Activated CD8-positive, alpha-beta memory T cell treated with anti-CD3 and anti-CD28 coated beads, Interleukin-2, amount 50 U/mL, for 1 hour (primary cell): Measurements from ENCODE around the gene PLCD1.
"Not testable (repeated sequence)": the region's sequence is repeated elsewhere in the genome, so short reads cannot be mapped to it uniquely, and the experiment has no call there.

ENCODE experiments used
- DNase-seq: peaks from one replicate; pipeline ENCODE4 v3.0.0-alpha.2; 2020; ENCODE audit errors: extremely low read depth

The PLCD1 gene

DNA sequence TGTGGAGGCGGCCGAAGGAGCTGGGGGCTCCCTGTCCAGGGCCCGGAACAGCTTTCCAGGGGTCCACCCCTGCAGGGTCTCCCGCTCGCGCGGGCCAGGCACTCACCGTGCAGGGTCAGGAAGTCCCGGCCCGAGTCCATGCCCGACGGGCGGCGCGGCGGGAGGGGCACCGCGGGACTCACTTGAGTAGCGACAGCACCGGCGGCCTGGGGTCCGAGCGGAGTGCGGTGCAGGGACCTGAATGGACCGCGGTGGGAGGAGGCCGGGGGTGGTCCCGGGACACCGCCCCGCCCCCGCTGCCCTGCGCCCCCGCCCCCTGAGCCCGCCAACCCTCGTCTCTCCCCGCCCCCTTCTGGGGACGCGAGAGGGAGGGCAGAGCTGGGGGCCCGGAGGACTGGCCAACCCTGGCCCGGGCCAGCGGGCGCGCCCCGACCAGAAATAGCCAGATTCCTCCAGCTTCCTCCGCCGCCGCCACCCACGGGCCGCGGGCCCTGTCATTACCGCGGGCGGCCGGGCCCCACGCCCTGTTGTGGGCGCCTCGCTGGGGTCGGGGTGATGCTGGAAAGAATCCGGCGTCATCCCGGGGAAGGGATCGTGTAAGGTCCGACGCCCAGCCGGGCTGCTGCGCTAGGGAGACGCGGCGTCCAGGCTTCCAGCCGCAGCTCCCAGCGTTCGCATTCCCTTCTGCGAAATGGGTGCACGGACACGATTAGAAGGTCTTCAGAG is at the start of gene PLCD1:
TSS of gene PLCD1 (minus strand) at position 243 of the 726 bp plus-strand sequence. CDS start at position 140, 103 bp downstream.
- DNase-seq: no peak

DNA sequence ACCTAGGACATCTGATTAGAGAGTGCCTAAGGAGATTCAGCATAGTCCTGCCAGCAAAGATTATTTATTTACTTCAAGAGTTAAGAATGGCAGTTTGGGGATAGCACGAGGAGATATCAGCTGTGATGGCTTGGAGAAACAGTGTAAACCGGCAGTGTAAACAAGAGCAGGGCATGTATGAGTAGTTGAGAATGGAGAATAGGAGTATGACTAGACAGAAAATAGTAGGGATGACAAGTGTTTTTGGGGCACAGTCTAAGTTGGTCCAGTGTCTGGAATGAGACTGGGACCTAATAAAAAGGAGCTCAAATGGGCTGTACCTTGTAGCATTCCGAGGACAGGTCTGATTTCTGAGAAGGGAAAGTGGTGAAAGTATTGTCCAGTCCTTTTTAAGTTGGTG is 47.6 kb upstream of the PLCD1 start:
- not testable (repeated sequence) for DNase-seq

DNA sequence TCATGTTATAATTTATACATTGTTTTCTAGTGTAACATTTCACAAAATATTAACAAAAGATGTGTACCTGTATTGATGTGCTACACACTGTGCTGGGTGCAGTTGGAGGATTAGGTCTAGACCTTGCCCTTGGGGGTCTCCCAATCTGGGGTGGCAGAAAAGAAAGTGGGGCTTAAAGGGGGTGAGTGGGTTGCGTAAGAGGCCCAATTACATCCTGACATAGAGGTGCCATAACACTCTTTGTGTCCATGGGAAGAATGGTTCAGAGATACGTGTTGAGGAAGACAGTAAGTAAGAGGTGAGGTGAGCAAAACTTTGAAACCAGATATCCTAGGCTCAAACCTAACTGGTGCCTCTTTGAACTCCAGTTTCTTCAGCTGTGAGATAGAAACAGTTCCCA is 40.6 kb upstream of the PLCD1 start:
- DNase-seq: no peak

DNA sequence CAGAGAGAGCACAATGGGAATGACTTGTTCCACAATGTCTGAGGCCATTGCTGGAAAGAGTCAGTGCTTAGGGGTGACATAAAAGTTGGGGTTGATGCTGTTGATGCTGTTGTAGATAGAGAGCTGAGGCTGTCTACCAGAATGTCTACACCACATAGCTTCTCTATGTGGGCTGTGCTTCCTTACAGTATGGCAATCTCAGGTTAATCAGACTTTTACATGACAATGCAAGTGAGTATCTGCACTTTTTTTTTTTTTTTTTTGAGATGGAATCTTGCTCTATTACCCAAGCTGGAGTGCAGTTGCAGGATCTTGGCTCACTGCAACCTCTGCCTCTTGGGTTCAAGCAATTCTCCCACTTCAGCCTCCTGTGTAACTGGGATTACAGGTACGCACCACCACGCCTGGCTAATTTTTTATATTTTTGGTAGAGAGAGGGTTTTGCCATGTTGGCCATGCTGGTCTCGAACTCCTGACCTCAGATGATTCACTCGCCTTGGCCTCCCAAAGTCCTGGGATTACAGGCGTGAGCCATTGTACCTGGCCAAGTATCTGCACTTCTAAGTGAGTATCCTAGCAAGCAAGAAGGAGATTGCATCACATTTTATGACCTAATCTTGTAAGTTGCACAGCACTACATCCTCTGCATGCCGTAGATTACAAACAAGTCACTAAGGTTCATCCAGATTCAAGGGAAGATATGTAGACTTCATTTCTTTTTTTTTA is 38.2 kb upstream of the PLCD1 start:
- no peak for DNase-seq

DNA sequence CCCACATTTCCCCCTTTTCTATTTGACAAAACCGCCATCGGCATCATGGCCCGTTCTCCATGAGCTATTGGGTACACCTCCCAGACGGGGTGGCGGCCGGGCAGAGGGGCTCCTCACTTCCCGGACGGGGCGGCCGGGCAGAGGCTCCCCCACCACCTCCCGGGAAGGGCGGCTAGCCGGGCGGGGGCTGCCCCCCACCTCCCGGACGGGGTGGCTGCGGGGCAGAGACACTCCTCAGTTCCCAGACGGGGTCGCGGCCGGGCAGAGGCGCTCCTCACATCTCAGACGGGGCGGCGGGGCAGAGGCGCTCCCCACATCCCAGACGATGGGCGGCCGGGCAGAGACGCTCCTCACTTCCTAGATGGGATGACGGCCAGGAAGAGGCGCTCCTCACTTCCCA is 35.0 kb upstream of the PLCD1 start:
- not testable (repeated sequence) for DNase-seq

DNA sequence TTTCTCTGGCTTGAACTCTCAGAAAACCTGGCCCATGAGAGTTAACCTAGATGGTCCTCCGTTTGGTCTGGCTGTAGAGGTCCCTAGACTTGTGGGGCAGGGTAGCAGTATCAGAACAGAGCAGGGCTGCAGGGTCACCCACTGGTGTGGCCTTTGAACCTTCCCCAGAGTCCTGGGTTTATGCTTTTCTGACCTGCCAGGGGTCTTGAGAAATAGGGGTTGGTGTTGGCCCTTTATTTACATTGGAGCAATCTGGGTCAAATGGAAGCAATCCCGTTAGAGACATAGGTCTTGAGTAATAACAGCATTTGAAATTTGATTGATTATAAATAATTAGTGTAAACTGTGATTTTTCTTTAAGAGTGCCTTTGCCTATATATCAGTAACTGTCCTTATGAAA is 33.4 kb upstream of the PLCD1 start:
- no peak for DNase-seq

DNA sequence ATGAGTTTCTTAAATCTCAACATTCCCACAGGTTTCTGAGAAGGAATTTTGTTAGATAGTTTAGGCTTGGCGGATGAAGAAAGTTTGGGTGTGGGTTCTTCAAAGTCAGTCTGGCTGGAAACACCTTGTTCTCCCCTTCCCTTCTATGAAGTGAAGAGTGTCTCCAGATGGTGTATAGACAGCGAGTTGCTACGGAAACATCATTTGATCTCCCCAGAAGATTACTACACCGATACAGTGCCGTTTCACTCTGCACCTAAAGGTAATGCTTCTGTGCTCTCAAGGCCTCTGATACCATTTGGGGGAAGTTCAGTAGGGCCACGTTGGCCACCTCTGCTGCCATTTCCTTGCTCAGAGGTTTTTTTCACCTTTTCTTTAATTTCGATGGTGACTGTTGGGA is 30.1 kb upstream of the PLCD1 start:
- no peak for DNase-seq

DNA sequence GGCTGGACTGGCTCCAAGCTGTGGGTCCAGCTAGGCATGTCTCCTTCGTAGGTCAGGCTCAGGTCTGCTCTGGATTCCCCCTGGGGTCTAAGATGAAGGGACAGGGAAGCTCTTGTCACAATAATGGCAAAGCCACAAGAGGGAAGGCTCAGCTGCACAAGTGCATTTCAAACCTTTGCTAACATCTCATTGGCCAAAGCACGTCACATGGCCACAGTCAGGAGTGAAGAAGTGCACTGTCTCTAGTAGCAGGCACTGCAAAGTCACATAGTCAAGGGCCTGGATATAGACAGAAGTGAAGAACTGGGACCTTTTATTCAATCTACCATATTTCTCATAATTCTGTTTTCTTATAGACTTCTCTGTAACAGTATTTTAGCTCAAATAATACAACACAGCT is 29.7 kb upstream of the PLCD1 start:
- no peak for DNase-seq

DNA sequence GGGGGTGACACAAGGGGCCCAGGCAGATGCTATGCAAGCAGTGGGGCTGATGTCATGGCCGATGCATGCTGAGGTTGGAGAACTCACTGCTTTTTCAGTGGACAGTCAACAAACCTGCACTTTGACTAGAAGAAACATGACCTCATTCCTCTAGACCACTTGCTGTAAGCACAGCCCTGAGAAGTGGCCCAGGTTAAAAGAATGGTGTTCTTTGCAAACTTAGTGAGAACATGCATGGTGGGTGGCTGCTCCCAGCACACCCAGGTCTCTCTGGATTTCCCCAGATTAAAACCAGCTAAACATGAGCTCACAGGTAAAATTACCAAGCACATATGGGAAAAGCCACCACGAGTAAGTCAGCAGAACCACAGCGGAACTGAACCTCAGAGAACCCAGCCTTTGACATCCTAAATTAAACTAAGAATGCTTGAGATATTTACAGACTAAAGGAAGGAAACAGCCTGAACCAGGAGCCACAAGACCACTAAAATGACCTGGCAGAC is 25.1 kb upstream of the PLCD1 start:
- DNase-seq: no peak

DNA sequence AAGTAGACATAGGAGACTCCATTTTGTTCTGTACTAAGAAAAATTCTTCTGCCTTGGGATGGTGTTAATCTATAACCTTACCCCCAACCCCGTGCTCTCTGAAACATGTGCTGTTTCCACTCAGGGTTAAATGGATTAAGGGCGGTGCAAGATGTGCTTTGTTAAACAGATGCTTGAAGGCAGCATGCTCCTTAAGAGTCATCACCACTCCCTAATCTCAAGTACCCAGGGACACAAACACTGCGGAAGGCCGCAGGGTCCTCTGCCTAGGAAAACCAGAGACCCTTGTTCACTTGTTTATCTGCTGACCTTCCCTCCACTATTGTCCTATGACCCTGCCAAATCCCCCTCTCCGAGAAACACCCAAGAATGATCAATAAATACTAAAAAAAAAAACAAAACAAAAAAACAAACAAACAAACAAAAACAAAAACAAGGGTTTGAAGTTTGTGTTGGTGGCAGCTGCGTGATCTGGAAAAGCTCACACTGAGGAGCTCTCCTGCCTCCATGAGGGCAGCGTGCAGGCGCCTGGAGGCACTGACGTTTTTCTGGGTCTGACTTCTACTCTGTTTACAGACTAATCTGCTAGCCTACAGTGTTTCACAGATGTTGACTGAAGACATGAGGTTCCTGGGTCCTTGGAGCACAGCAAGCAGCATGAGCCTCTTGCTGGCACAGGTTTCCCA is 24.5 kb upstream of the PLCD1 start:
- not testable (repeated sequence) for DNase-seq

DNA sequence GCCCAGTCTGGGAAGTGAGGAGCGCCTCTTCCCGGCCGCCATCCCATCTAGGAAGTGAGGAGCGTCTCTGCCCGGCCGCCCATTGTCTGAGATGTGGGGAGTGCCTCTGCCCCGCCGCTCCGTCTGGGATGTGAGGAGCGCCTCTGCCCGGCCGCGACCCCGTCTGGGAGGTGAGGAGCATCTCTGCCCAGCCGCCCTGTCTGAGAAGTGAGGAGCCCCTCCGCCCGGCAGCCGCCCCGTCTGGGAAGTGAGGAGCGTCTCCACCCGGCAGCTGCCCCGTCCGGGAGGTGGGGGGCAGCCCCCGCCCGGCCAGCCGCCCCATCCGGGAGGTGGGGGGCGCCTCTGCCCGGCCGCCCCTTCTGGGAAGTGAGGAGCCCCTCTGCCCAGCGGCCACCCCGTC is 23.8 kb upstream of the PLCD1 start:
- not testable (repeated sequence) for DNase-seq

DNA sequence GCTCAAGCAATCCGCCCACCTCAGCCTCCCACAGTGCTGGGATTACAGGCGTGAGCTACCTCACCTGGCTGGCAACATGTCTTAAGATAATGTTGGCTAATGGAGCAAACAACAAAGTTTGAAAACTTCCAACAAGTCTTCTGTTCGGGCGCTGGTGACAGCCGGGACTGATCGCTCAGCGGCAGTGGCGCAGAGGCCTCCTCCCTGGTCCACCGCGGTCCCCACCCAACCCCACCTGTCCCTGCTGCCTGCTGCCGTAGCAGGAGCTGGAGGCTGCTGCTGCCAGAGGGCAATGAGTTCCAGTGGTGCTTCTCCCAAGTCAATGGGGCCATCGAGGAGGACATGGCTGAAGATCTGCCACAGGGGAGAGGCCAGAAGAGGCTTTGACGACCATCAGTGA is 21.7 kb upstream of the PLCD1 start:
- no peak for DNase-seq

DNA sequence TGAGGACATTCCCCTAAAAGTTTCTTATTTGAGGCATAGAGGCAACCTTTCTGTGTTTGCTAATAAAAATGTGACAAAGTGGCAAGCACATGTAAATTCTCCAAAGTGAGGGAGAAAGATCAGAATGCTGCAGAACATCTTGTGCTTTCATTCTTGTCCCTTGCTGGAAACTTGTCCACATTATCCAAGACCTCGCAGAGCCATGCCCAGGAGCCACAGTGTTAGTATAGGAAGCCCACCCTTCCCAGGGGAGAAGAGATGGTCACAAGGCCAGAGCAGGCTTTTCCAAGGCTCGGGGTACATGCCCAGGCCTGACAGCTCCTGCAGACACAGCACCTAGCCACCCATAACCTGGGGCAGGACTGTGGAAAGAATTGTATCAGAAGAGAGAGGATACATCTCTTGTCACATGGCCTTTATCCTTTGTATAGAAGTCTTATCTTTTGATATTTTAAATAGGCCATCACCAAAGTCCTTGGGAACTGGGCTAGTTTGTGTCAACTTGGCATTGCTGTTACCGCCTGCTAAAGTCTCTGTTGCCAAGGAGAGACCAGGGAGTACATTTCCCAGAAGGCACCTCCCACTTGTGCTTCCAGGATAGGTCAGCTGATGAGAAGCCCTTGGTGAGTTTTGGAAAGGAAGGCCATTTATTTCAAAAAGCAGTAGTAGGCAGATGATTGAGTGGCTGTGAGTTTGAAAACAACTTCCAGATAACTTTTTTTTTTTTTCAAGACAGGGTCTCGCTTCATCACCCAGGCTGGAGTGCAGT is 20.1 kb upstream of the PLCD1 start:
- DNase-seq: no peak

DNA sequence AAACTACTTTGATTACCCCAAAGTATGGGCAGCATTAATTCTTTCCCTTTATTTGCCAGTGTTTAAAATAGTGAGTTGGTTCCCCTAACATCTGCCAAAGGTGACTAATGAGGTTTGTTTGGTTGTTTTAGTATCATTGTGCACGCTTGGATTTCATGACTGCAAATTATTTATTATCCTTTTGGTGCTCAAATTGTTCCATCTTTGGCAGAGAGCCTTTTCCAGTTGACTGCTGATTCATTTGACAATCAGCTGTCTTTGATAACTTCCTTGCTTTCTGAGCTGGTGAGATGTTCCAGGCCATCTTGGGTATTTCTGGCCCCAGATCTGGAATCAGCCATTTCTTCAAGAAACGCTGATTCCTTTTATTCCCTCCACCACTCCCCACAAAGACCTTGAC is 18.5 kb upstream of the PLCD1 start:
- DNase-seq: no peak

DNA sequence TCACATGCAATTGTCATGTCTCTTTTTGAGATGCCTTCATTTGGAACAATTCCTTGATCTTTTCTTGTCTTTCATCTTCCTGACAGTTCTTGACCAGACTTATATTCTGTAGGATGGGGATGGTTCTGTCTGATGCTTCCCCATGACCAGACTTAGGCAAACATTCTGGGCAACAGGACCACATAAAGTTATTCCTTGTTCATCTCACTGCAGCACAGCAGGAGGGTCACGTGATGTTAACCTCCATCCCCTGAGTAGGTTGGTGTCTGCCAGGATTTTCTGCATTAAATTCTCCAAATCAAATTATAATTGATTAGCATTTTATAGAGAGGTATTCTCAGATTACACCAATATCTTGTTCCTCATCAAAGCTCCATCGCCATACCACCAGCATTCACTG is 17.4 kb upstream of the PLCD1 start:
- DNase-seq: no peak

DNA sequence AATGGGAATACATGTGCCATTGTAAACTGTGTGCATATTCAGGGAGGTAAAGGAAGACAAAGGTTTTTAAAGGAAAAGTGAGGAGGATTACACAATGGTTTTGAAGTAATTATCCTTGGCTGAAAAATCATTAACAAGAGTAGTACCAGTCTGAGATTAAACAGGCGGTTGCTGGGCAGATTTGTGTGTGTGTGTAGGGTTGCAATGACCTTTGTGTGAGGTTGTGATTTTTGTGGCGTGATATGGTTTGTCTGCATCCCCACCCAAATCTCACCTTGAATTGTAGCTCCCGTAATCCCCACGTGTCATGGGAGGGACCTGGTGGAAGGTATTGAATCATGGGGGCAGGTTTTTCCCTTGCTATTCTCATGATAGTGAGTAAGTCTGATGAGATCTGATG is 16.6 kb upstream of the PLCD1 start:
- no peak for DNase-seq

DNA sequence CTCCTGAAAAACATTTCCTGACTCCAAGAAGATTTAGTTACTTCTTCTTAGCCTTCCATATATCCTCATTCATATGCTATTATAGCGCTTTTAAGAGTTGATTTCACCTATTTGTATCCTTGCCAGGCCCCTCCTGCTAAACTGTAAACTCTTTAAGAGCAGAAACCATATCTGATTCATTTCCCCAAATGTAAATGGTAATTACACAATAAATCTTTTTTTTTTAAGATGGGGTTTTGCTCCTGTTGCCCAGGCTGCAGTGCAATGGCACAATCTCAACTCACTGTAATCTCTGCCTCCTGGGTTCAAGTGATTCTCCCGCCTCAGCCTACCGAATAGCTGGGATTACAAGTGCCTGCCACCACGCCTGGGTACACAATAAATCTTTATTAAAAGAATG is 14.0 kb upstream of the PLCD1 start:
- no peak for DNase-seq

DNA sequence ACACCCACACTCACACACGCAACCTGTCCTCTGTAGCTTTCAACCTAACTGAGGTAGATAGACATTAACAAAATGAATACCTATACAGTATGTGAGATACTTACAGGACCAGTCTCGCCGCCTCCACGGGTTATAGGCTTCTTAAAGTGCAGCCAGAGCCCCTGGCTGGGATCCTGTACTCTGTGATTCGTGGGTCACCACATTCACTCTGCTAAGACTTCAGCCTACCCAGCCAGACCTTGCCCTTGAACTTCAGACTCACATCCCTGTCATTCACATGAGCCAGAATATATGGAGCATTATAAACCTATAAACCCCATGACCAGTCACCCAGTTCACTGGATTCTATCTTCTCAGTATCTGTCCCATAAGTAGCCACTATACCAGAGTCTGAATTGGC is 11.0 kb upstream of the PLCD1 start:
- no peak for DNase-seq

DNA sequence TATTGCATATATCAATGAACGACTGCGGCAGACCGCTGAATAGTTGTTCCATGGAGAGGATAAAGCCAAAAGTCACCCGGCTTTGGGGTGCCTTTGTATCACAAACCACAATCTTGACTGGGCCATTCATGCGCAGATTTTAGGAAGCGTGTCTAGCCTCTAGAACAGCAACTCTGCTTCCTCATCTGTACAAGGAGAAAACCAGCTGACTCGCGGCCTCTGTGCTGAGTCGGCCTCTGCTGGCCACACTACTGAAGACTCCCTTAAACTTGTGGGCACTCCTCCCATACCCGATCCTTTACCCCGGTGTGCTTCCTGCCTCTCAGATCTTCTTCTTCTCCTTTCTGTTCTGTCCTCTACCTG is 10.4 kb upstream of the PLCD1 start:
- no peak for DNase-seq

DNA sequence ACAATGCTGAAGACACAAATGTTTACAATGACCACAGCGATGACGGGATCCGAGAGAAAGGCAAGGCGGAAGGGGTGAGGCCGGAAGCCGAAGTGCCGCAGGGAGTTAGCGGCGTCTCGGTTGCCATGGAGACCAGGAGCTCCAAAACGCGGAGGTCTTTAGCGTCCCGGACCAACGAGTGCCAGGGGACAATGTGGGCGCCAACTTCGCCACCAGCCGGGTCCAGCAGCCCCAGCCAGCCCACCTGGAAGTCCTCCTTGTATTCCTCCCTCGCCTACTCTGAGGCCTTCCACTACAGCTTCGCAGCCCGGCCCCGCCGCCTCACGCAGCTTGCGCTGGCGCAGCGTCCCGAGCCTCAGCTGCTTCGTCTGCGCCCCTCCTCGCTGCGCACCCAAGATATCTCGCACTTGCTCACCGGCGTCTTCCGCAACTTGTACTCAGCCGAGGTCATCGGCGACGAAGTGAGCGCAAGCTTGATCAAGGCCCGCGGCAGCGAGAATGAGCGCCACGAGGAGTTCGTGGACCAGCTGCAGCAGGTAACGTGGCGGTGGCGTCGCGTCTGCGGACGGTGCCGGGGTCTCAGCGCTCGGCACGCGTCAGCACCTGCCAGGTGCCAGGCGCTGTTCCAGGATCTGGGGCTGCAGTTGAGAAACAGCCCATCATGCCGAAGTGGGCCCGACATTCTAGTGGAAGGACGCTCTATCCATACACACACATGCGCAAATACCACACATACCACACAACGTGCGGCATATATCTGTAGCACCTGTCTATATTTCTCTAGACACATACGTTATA is 9.9 kb upstream of the PLCD1 start, which contains the start of gene DLEC1:
TSS of gene DLEC1 (plus strand) at position 108 of the 798 bp plus-strand sequence. CDS start at position 126, 18 bp downstream.
- DNase-seq: peak; percentile 69

DNA sequence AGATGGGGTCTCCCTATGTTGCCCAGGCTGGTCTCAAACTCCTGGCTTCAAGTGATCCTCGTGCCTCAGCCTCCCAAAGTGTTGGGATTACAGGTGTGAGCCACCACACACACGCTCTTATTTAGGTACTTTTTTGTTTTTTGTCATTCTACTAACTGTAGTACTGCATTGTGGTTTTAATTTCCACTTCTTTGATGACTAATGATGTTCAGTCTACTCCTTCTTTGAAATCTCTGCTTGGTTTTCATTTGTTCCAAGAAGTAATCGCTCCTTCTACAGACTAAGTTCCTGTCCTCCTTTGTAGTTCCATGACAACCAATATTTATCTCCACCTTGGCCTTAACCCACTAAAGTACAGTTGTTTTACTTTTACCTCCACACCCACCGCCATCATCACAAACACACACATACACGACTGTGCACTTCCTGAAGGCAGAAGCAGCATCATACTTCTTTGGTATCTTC is 9.0 kb upstream of the PLCD1 start:
- no peak for DNase-seq
